HL-60 (cell line): Measurements from ENCODE around the gene CLEC2D.
A peak's percentile ranks its signal among the peaks of the same experiment; 100 is the strongest.
"Not testable (repeated sequence)": the region's sequence is repeated elsewhere in the genome, so short reads cannot be mapped to it uniquely, and the experiment has no call there.

Experiments
- DNase-seq, 2 experiments: peaks; one replicate each; pipeline ENCODE4 v3.0.0-alpha.2; 2010 to 2020; ENCODE audit warnings: low read depth in 1 of 2, low spot score in 1 of 2
- H3K27ac ChIP-seq: fragments of 250-450 bp; sonication (Bioruptor Pico); replicated peaks from 2 replicates; pipeline ENCODE4 v1.5.1; 2020; ENCODE audit warnings: mild to moderate bottlenecking, moderate library complexity
- H3K27me3 ChIP-seq: fragments of 250-450 bp; sonication (Bioruptor Pico); 2 replicates; pipeline ENCODE4 v1.5.1; 2021; ENCODE audit warnings: mild to moderate bottlenecking, moderate library complexity; ENCODE audit not compliant: insufficient read depth, poor library complexity, severe bottlenecking
- H3K4me3 ChIP-seq: replicated peaks from 2 replicates; pipeline ENCODE4 v1.5.1; 2011; ENCODE audit warnings: mild to moderate bottlenecking, control low read depth, low read length; ENCODE audit not compliant: insufficient read depth
- CTCF ChIP-seq: IDR thresholded peaks from one replicate; pipeline ENCODE4 v1.5.1; 2011; ENCODE audit warnings: low read length, control low read depth, inconsistent platforms; ENCODE audit not compliant: insufficient read depth
- GABPA ChIP-seq: IDR thresholded peaks from 2 replicates; pipeline ENCODE4 v1.6.1; 2012; ENCODE audit warnings: low read depth
- POLR2AphosphoS5 ChIP-seq: IDR thresholded peaks from 2 replicates; pipeline ENCODE4 v1.6.1; 2012; ENCODE audit warnings: low read depth
- REST ChIP-seq: IDR thresholded peaks from 2 replicates; pipeline ENCODE4 v1.6.1; 2012; ENCODE audit warnings: low read depth; ENCODE audit not compliant: insufficient replicate concordance
- SPI1 ChIP-seq: IDR thresholded peaks from 2 replicates; pipeline ENCODE4 v1.6.1; 2012; ENCODE audit warnings: low read depth, mild to moderate bottlenecking, borderline replicate concordance

The CLEC2D gene

DNA sequence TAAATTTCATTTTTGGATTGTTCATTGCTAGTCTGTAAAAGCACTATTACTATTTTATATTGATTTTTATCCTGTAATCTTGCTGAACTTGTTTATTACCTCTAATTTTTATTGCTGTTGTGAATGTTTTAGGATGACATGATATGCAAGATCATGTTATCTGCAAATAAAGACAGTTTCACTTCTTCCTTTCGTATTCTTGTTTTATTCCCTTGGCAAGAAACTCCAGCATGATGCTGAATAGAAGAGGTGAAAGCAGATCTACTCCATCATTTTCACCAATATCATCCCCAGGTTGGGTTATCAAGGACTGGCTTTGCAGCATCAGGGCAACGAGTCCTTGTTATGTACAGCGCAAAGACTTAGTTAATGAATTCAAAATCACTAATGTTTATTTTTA lies 66.1 kb downstream of the CLEC2D start:
- Histone ChIP-seq H3K27ac (0 out of 2 replicates have a peak overlapping the region, but pooled peaks have one; percentile 5), H3K4me3 (no peak overlapping the region), H3K27me3 (no peaks in the 10 kb centered on the region)
- TF ChIP-seq SPI1 (no peak), POLR2AphosphoS5 (no peak), GABPA (no peak), REST (no peak), CTCF (no peak)
- DNase-seq: no peak

DNA sequence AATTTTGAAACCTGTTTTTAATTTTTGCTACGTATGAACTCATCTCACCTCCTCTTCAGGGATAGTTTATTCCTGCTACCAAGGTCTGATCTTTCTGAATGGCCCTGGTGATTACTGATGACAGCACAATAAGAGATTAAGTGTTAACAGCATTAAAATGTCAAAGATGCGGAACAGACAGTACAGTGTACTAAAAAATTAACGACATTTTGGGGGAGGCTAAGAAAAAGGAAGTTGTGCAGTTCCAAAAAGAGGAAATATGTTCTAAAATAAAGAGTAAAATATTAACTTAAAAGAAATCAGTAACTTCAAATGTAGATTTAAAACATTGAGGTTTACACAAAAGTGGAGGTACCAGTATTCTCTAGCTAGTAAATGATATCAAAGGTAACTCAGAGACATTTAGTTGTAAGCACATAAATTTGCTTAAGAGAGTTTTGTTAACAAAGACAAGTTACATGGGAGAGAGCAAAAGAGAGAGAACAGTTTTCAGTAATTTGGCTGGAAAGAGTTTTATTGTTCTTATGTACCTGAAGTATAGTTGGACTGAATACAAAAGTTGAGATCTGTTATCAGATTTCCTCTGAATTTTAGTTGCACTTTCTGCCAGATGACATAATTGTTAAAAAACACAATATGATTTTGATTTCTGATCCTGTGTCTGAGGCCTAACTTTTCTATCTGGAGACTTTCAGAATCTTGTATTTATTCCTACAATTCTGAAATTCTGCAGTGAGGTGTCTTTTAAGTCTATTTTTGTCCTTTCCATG lies 67.6 kb downstream of the CLEC2D start:
- no peak for TF ChIP-seq REST
- TF ChIP-seq CTCF: no peak
- peak; percentile 62; the same call in 1 of the 2 replicates for TF ChIP-seq SPI1
- no peak for TF ChIP-seq GABPA
- TF ChIP-seq POLR2AphosphoS5: no peak
- no peak overlapping the region for H3K4me3 ChIP-seq
- peak overlapping the region; percentile 93 for H3K27ac ChIP-seq
- DNase-seq: peak; percentile 44 to 58
- H3K27me3 ChIP-seq: no peaks in the 10 kb centered on the region

DNA sequence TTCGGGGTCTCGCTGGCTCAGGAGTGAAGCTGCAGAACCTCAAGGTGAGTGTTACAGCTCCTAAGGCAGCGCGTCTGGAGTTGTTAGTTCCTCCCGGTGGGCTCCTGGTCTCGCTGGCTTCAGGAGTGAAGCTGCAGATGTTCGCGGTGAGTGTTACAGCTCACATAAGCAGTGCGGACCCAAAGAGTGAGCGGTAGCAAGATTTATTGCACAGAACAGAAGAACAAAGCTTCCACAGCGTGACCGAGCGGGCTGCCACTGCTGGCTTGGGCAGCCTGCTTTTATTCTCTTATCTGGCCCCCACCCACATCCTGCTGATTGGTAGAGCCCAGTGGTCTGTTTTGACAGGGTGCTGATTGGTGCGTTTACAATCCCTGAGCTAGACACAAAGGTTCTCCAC lies 69.4 kb downstream of the CLEC2D start:
- not testable (repeated sequence) for H3K27ac ChIP-seq, DNase-seq, H3K27me3 ChIP-seq, H3K4me3 ChIP-seq

GRCh38 chr12:9739404-9740105 lies 70.0 kb downstream of the CLEC2D start:
- not testable (repeated sequence) for H3K27ac ChIP-seq, H3K27me3 ChIP-seq, H3K4me3 ChIP-seq, DNase-seq
